Endothelial cell of umbilical vein (primary cell): ENCODE measurements around the gene LCE1F. TPM values are rescaled to one million over a fixed set of nuclear protein-coding genes. Genes with fewer than 3 reads are reported as not detected.

Experiments
- BruUV-seq: library from RNA; stranded (reverse); fragments of 400-500 nt; replicated peaks from 2 replicates; lab custom pipeline; 2021; lab: Mats Ljungman, UMichigan
- CTCF ChIA-PET: fragments of 300-600, 350-600 bp; sonication (Branson Sonifier 250); formaldehyde crosslinking; loops from one replicate; lab custom pipeline; 2021; ENCODE audit warnings: antibody characterized with exemption, inconsistent platforms; lab: Charles Lee
- POLR2A ChIA-PET: fragments of 300-600, 350-600 bp; sonication (Branson Sonifier 250); formaldehyde crosslinking; loops from one replicate; lab custom pipeline; 2021; ENCODE audit warnings: antibody characterized with exemption, inconsistent platforms; lab: Charles Lee
- DNase-seq: peaks from one replicate; pipeline ENCODE4 v3.0.0-alpha.2; 2011; ENCODE audit warnings: low read depth, low spot score
- FAIRE-seq: peaks from 2 replicates; lab custom pipeline; 2011; peaks lifted over from hg19 to GRCh38; lab: Jason Lieb, UNC
- H2AFZ ChIP-seq: 2 replicates; pipeline ENCODE4 v1.6.0; 2012; ENCODE audit warnings: low read depth, low read length, control low read depth, inconsistent platforms
- H3K27ac ChIP-seq: 2 replicates; pipeline ENCODE4 v1.5.1; 2011; ENCODE audit warnings: low read depth, mild to moderate bottlenecking, control low read depth, low read length, moderate library complexity; ENCODE audit not compliant: insufficient read depth
- H3K27me3 ChIP-seq, 2 experiments: 2 replicates each; pipeline versions ENCODE4 v1.6.0 to v1.6.1; 2011; ENCODE audit warnings: low read length in 2 of 2, mixed read lengths in 1 of 2; ENCODE audit not compliant: control insufficient read depth in 2 of 2, insufficient read depth in 2 of 2
- H3K36me3 ChIP-seq, 2 experiments: 2 replicates in 1 of 2; 3 replicates in 1 of 2; pipeline ENCODE4 v1.5.1; 2011; ENCODE audit warnings: low read length in 2 of 2, mild to moderate bottlenecking in 1 of 2, moderate library complexity in 1 of 2; ENCODE audit not compliant: control insufficient read depth in 2 of 2, insufficient read depth in 2 of 2; ENCODE audit errors: extremely low read depth in 1 of 2
- H3K4me1 ChIP-seq: 3 replicates; pipeline ENCODE4 v1.5.1; 2011; ENCODE audit warnings: mild to moderate bottlenecking, low read length; ENCODE audit not compliant: control insufficient read depth, insufficient read depth; ENCODE audit errors: extremely low read depth
- H3K4me2 ChIP-seq: 2 replicates; pipeline ENCODE4 v1.6.1; 2011; ENCODE audit warnings: low read length, control low read depth, mixed read lengths; ENCODE audit not compliant: insufficient read depth
- H3K4me3 ChIP-seq, 3 experiments: fragments of 200-600 bp in 1 of 3; sonication (generic), shearing (Covaris generic) in 1 of 3; replicated peaks in 1 of 3; 2 replicates each; pipeline ENCODE4 v1.5.1; 2011 to 2016; ENCODE audit warnings: control low read depth in 3 of 3, low read length in 3 of 3, mild to moderate bottlenecking in 2 of 3, inconsistent platforms in 1 of 3, low read depth in 1 of 3, moderate library complexity in 1 of 3; ENCODE audit not compliant: insufficient read depth in 1 of 3
- H3K79me2 ChIP-seq: 2 replicates; pipeline ENCODE4 v1.6.0; 2012; ENCODE audit warnings: low read length, inconsistent platforms; ENCODE audit not compliant: control insufficient read depth, insufficient read depth
- H3K9ac ChIP-seq: replicated peaks from 2 replicates; pipeline ENCODE3; 2011; ENCODE audit warnings: low read length, control low read depth; ENCODE audit not compliant: insufficient read depth; ENCODE audit errors: extremely low read depth
- H3K9me1 ChIP-seq: replicated peaks from 3 replicates; pipeline ENCODE4 v1.6.0; 2011; ENCODE audit warnings: mild to moderate bottlenecking, low read length; ENCODE audit not compliant: control insufficient read depth, insufficient read depth; ENCODE audit errors: extremely low read depth
- H3K9me3 ChIP-seq: replicated peaks from 2 replicates; pipeline ENCODE4 v1.5.1; 2012; ENCODE audit warnings: low read length, inconsistent platforms; ENCODE audit not compliant: control insufficient read depth, insufficient read depth
- H4K20me1 ChIP-seq: replicated peaks from 2 replicates; pipeline ENCODE3; 2011; ENCODE audit warnings: mild to moderate bottlenecking, low read length; ENCODE audit not compliant: control insufficient read depth, insufficient read depth; ENCODE audit errors: extremely low read depth
- CTCF ChIP-seq, 2 donors: IDR thresholded peaks; 1 replicate in 1 of 2; 2 replicates in 1 of 2; pipeline ENCODE4 v1.5.1; 2011; ENCODE audit warnings: low read length in 2 of 2, mild to moderate bottlenecking in 2 of 2, moderate library complexity in 2 of 2, control low read depth in 1 of 2, inconsistent platforms in 1 of 2, low read depth in 1 of 2; ENCODE audit not compliant: insufficient read depth in 1 of 2; ENCODE audit errors: extremely low read depth in 1 of 2
- EZH2 ChIP-seq: IDR thresholded peaks from 2 replicates; pipeline ENCODE4 v1.6.1; 2012; ENCODE audit warnings: borderline replicate concordance, low read depth, mild to moderate bottlenecking, moderate library complexity, low read length, inconsistent platforms; ENCODE audit not compliant: severe bottlenecking
- FOS ChIP-seq: IDR thresholded peaks from 2 replicates; pipeline ENCODE4 v1.6.1; 2011; ENCODE audit warnings: mild to moderate bottlenecking, low read length, moderate library complexity, borderline replicate concordance; ENCODE audit not compliant: insufficient read depth
- GATA2 ChIP-seq: IDR thresholded peaks from 2 replicates; pipeline ENCODE4 v1.7.0; 2011; ENCODE audit warnings: low read depth, mild to moderate bottlenecking, moderate library complexity, mixed read lengths, low read length; ENCODE audit not compliant: insufficient read length, insufficient read depth
- JUN ChIP-seq: IDR thresholded peaks from 2 replicates; pipeline ENCODE4 v1.6.1; 2011; ENCODE audit warnings: borderline replicate concordance, low read depth; ENCODE audit not compliant: insufficient read length, insufficient read depth
- MAX ChIP-seq: IDR thresholded peaks from 2 replicates; pipeline ENCODE4 v1.6.1; 2011; ENCODE audit not compliant: insufficient read depth, insufficient read length
- MYC ChIP-seq: IDR thresholded peaks from one replicate; pipeline ENCODE4 v1.6.1; 2011; ENCODE audit warnings: mild to moderate bottlenecking, low read depth, low read length
- POLR2A ChIP-seq: IDR thresholded peaks from 2 replicates; pipeline ENCODE4 v1.6.1; 2012; ENCODE audit warnings: low read depth, mild to moderate bottlenecking, control low read depth, low read length
- POLR2AphosphoS5 ChIP-seq: IDR thresholded peaks from 2 replicates; pipeline ENCODE4 v1.6.1; 2012; ENCODE audit warnings: low read depth, mild to moderate bottlenecking, control low read depth, low read length, moderate library complexity; ENCODE audit not compliant: insufficient read depth
- dilution Hi-C: fragments of 300-500 bp; cut with MboI; formaldehyde crosslinking; loops from one replicate; pipeline ENCODE4 v1.15.0; 2019; ENCODE audit warnings: low sequenced_read_pairs; ENCODE audit not compliant: extremely low pct_ligation_motif_present
- intact Hi-C: fragments of 100-400 bp; cut with micrococcal nuclease; formaldehyde crosslinking; loops from one replicate; pipeline ENCODE4 v1.10.0; 2022
- polyA plus RNA-seq, 4 experiments: library from polyadenylated mRNA; depleted of rRNA in 3 of 4; stranded (reverse) in 3 of 4; unstranded in 1 of 4; fragments of >200 nt; gene quantifications; 2 replicates each; pipeline versions ENCODE4 v1.2.1 to v1.2.3, GENCODE V29; 2011 to 2012; ENCODE audit warnings: missing spikeins in 1 of 4
- total RNA-seq: library from RNA; stranded (reverse); gene quantifications from 2 replicates; pipeline ENCODE4 v1.2.3, GENCODE V29; 2021

Gene LCE1F
- total and polyA plus RNA-seq, 2 donors (not counting 3 experiments of a cell fraction or from before 2014, with no cell fraction given) = not detected

- intact Hi-C loops = no loop called here
- POLR2A ChIA-PET = no interaction called here
- Histone ChIP-seq H2AFZ (no peak overlapping the region), H3K36me3 (no peaks in the 10 kb centered on the region), H3K27me3 (no peaks in the 10 kb centered on the region), H3K9me1 (no peaks in the 10 kb centered on the region), H3K4me2 (no peak overlapping the region), H3K27ac (no peak overlapping the region), H3K9me3 (no peaks in the 10 kb centered on the region), H3K4me1 (no peaks in the 10 kb centered on the region), H4K20me1 (no peaks in the 10 kb centered on the region), H3K79me2 (no peaks in the 10 kb centered on the region), H3K4me3 (no peak overlapping the region), H3K9ac (no peak overlapping the region)
- no peak for DNase-seq
- no peak for FAIRE-seq
- no peak for TF ChIP-seq POLR2AphosphoS5
- TF ChIP-seq CTCF (IDR thresholded peaks at IDR 0.05; ENCODE audit: extremely low read depth in 1 of 2, insufficient read depth in 1 of 2, low read depth in 1 of 2, low read length in 2 of 2) = no peak
- TF ChIP-seq GATA2 = no peak
- no peak for TF ChIP-seq EZH2
- TF ChIP-seq MYC = no peak
- TF ChIP-seq MAX = no peak
- TF ChIP-seq POLR2A = no peak
- TF ChIP-seq JUN = no peak
- no peak for TF ChIP-seq FOS
- no TSS peak for BruUV-seq
- CTCF ChIA-PET = no interaction called here
- dilution Hi-C loops = no loop called here
These were observed 35.1 kb upstream of the LCE1F start for GRCh38 chr1:152739841-152740240.
